Tibial artery (tissue), 4 donors: ENCODE results near the gene STXBP3.
A peak's percentile ranks its signal among the peaks of the same experiment; 100 is the strongest.

Source experiments
- DNase-seq, 2 donors: peaks; one replicate each; pipeline ENCODE4 v3.0.0-alpha.2; 2019
- H3K27ac ChIP-seq, 2 donors: fragments of 200-600 bp; sonication (generic) in 1 of 2; 1 replicate in 1 of 2; 2 replicates in 1 of 2; pipeline ENCODE4 v1.5.1; 2018 to 2019; ENCODE audit warnings: mild to moderate bottlenecking in 1 of 2
- H3K27me3 ChIP-seq, 2 donors: fragments of 200-600 bp; sonication (generic) in 1 of 2; one replicate each; pipeline versions ENCODE4 v1.5.1 to v1.6.0; 2016 to 2019
- H3K36me3 ChIP-seq, 3 donors: fragments of 200-600 bp; sonication (generic) in 2 of 3; one replicate each; pipeline ENCODE4 v1.5.1; 2016 to 2019; ENCODE audit warnings: mild to moderate bottlenecking in 2 of 3
- H3K4me1 ChIP-seq, 4 donors: fragments of 200-600 bp; sonication (generic) in 2 of 4; 1 replicate in 3 of 4; 2 replicates in 1 of 4; pipeline ENCODE4 v1.5.1; 2016 to 2019
- H3K4me3 ChIP-seq, 2 donors: fragments of 200-600 bp; sonication (generic) in 1 of 2; 1 replicate in 1 of 2; 2 replicates in 1 of 2; pipeline ENCODE4 v1.5.1; 2018 to 2019; ENCODE audit warnings: mild to moderate bottlenecking in 2 of 2
- H3K9me3 ChIP-seq, 3 donors: fragments of 200-600 bp; sonication (generic) in 1 of 3; one replicate each; pipeline ENCODE4 v1.5.1; 2016 to 2019
- CTCF ChIP-seq, 2 experiments: fragments of 200-600 bp in 1 of 2; fragments of 450-650 bp in 1 of 2; IDR thresholded peaks; one replicate each; pipeline ENCODE4 v1.5.1; 2017 to 2019; ENCODE audit warnings: antibody characterized with exemption in 2 of 2, mild to moderate bottlenecking in 1 of 2, moderate library complexity in 1 of 2
- intact Hi-C: fragments of 100-400 bp; cut with DNase I; formaldehyde crosslinking; loops from one replicate; pipeline ENCODE4 v1.15.0; 2023; ENCODE audit warnings: low total_unique reads

The STXBP3 gene

DNA sequence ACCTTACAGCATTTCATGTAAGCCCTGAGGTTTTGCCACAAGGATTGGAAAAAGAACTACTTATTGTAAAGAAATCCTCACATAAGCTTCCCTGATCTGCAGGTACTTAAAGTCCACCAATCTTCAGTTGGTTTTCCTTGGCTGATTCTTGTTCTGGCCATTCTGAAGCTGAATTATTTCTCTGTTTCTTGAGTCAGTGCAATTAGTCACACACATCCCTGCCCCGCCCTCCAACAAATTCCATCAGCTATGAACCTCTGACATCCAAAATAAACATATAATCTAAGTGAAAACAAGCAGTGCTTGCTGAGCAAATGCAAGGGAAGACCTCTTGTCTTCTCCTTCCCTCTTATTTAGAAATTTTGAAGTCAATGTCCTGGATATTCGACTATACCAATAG is 42.0 kb upstream of the STXBP3 start:
- intact Hi-C loops = no loop called here
- Histone ChIP-seq H3K4me3 (no peak overlapping the region), H3K36me3 (peaks cover 12 to 16% (median 12%) of the 10 kb centered on the region in 3 donors), H3K4me1 (peaks cover 0 to 17% (median 11%) of the 10 kb centered on the region in 4 donors), H3K27ac (peak overlapping the region; percentile 1 to 26), H3K27me3 (no peaks in the 10 kb centered on the region), H3K9me3 (no peaks in the 10 kb centered on the region)
- no peak for TF ChIP-seq CTCF (IDR thresholded peaks at IDR 0.05)
- DNase-seq = peak in 1 of 2 donors; percentile 32

DNA sequence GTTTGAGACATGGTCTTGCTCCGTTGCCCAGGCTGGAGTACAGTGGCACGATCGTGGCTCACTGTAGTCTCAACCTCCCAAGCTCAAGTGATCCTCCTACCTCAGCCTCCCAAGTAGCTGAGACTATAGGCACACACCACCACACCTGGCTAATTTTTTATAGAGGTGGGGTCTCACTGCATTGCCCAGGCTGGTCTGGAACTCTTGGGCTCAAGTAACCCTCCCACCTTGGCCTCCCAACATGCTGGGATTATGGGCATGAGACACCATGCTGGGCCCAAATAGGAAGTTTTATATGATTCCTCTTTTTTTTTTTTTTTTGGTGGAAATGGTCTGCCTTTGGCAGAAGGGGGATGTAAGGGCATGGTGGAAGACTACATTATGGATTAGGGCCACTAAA is 39.8 kb upstream of the STXBP3 start:
- DNase-seq = no peak
- Histone ChIP-seq H3K4me1 (peaks cover 0 to 17% (median 11%) of the 10 kb centered on the region in 4 donors), H3K9me3 (no peaks in the 10 kb centered on the region), H3K27ac (no peak overlapping the region), H3K4me3 (no peak overlapping the region), H3K27me3 (no peaks in the 10 kb centered on the region), H3K36me3 (no peaks in the 10 kb centered on the region)
- TF ChIP-seq CTCF (IDR thresholded peaks at IDR 0.05) = no peak
- intact Hi-C loops = no loop called here

- Histone ChIP-seq H3K27me3 (no peaks in the 10 kb centered on the region), H3K4me3 (no peak overlapping the region), H3K27ac (no peak overlapping the region), H3K36me3 (no peaks in the 10 kb centered on the region), H3K9me3 (no peaks in the 10 kb centered on the region), H3K4me1 (peaks cover 0 to 15% (median 10%) of the 10 kb centered on the region in 4 donors)
- intact Hi-C loops = no loop called here
- TF ChIP-seq CTCF (IDR thresholded peaks at IDR 0.05) = no peak
- DNase-seq = no peak
These were observed 37.5 kb upstream of the STXBP3 start for GRCh38 chr1:108708691-108709660.

GRCh38 chr1:108712606-108713150 is 33.8 kb upstream of the STXBP3 start, which contains the start of gene FNDC7:
Gene FNDC7, plus strand, starts transcription at chr1:108712908. Its CDS starts 26 bp downstream, at chr1:108712934.
- no peak for DNase-seq
- H3K27me3 ChIP-seq = no peaks in the 10 kb centered on the region
- H3K9me3 ChIP-seq = no peaks in the 10 kb centered on the region
- peaks cover 0 to 14% (median 3%) of the 10 kb centered on the region in 4 donors for H3K4me1 ChIP-seq
- no peak within 1 kb of the TSS for H3K27ac ChIP-seq
- no peak within 1 kb of the TSS for H3K4me3 ChIP-seq
- no peaks in the 10 kb centered on the region for H3K36me3 ChIP-seq
- intact Hi-C loops = no loop called here
- TF ChIP-seq CTCF (IDR thresholded peaks at IDR 0.05) = no peak

DNA sequence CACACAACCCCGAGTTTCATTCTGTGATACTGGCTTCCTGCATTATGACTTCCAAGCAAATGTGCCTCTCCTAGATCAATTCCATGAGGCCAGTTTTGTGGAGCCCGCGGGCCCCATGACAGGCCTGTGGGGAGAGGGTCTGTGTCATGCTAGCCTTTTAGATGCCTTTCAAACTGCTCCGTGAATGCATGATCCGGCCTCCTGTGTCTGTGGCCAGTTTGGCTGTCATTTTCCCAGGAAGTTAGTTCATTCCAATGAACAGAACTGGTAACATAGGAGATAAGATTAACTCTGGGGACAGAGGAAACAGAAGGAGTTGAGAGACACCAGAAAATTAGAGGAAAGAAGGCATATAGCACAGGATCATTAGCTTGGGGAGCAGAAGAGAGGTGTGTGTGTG is 30.5 kb upstream of the STXBP3 start:
- intact Hi-C loops = no loop called here
- no peaks in the 10 kb centered on the region for H3K36me3 ChIP-seq
- DNase-seq = no peak
- no peak overlapping the region for H3K4me3 ChIP-seq
- H3K4me1 ChIP-seq = peaks cover 0 to 36% (median 4%) of the 10 kb centered on the region in 4 donors
- no peaks in the 10 kb centered on the region for H3K9me3 ChIP-seq
- H3K27me3 ChIP-seq = no peaks in the 10 kb centered on the region
- peak overlapping the region; percentile 23 to 33 for H3K27ac ChIP-seq
- TF ChIP-seq CTCF (IDR thresholded peaks at IDR 0.05) = no peak
